Measurements from ENCODE around the gene LIG1.

The LIG1 gene

DNA sequence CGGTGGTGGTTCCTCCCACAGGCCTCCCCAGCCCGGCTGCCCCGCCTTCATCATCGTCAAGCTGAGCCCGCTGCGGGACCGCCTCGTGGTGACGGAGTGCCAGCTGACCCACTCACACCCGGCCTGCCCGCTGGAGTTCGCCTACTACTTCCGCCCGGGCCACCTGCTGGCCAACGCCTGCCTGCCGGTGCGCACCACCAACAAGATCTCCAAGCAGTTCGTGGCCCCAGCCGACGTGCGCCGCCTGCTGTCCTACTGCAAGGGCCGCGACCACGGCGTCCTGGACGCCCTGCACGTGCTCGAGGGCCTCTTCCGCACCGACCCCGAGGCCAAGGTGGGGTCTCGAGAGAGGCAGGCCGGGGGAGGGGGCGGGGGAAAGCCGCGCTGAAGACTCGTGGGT lies 12.3 kb upstream of the LIG1 start:
- Histone ChIP-seq H3K9ac (ENCODE audit: low read depth in 1 of 2, low read length in 2 of 2) (no peak overlapping the region), H3K9me3 (ENCODE audit: control insufficient read depth in 1 of 2, low read length in 2 of 2) (peaks cover 6 to 10% of the 10 kb centered on the region in 2 donors), H3K27ac (ENCODE audit: low read depth, low read length) (no peak overlapping the region), H3K36me3 (ENCODE audit: control insufficient read depth in 1 of 2, insufficient read depth in 2 of 2, low read length in 2 of 2) (peaks cover 4% of the 10 kb centered on the region in 2 donors), H3K4me1 (ENCODE audit: control insufficient read depth in 1 of 2, insufficient read depth in 2 of 2, low read length in 2 of 2) (no peaks in the 10 kb centered on the region), H3K27me3 (ENCODE audit: control insufficient read depth in 1 of 2, insufficient read depth in 2 of 2, low read length in 2 of 2) (no peaks in the 10 kb centered on the region), H3K4me3 (ENCODE audit: low read depth in 1 of 2, low read length in 2 of 2) (no peak overlapping the region)

DNA sequence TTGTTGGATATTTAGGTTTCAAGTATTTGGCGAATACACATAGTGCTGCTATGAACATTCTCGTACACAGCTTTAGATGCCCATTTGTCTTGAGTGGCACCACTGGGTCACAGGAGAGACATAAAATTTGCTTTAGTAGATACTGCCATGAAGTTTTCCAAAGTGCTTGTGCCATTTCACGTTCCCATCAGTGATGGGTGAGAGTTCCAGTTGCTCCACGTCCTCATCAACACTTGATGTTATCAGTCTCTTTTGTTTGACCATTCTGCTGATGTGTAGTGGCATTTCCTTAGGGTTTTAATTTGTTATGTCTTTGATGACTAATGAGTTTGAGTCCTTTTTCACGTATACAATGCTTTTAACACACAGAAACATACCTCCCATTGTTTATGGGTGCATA lies 11.4 kb upstream of the LIG1 start:
- peaks cover 6 to 10% of the 10 kb centered on the region in 2 donors for H3K9me3 ChIP-seq (ENCODE audit: control insufficient read depth in 1 of 2, low read length in 2 of 2)
- H3K9ac ChIP-seq (ENCODE audit: low read depth in 1 of 2, low read length in 2 of 2) = no peak overlapping the region
- peaks cover 4% of the 10 kb centered on the region in 2 donors for H3K36me3 ChIP-seq (ENCODE audit: control insufficient read depth in 1 of 2, insufficient read depth in 2 of 2, low read length in 2 of 2)
- no peak overlapping the region for H3K27ac ChIP-seq (ENCODE audit: low read depth, low read length)
- H3K4me3 ChIP-seq (ENCODE audit: low read depth in 1 of 2, low read length in 2 of 2) = no peak overlapping the region
- no peaks in the 10 kb centered on the region for H3K27me3 ChIP-seq (ENCODE audit: control insufficient read depth in 1 of 2, insufficient read depth in 2 of 2, low read length in 2 of 2)
- H3K4me1 ChIP-seq (ENCODE audit: control insufficient read depth in 1 of 2, insufficient read depth in 2 of 2, low read length in 2 of 2) = no peaks in the 10 kb centered on the region

DNA sequence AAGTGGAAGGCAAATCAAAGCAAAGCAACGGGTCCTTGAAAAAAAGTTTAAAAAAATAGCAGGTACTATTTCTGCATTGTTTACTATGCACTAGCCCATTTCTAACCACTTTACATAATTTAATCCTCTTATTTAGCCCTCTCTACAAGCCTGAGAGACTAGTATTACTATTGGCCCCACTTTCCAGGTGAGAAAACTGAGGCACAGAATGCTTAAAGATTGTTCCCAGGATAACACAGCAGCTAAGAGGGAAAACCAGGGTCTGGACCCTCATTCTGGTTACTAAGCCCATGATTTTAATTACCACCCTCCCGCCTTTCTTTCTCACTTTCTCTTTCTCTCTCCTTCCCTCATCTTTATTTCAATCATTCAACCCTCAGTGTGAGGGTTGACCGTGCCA lies 6.1 kb upstream of the LIG1 start:
- H3K36me3 ChIP-seq (ENCODE audit: control insufficient read depth in 1 of 2, insufficient read depth in 2 of 2, low read length in 2 of 2) = peaks cover 0 to 13% of the 10 kb centered on the region in 2 donors
- peaks cover 1 to 2% of the 10 kb centered on the region in 2 donors for H3K4me1 ChIP-seq (ENCODE audit: control insufficient read depth in 1 of 2, insufficient read depth in 2 of 2, low read length in 2 of 2)
- H3K9ac ChIP-seq (ENCODE audit: low read depth in 1 of 2, low read length in 2 of 2) = no peak overlapping the region
- peaks cover 2% of the 10 kb centered on the region in 2 donors for H3K9me3 ChIP-seq (ENCODE audit: control insufficient read depth in 1 of 2, low read length in 2 of 2)
- H3K27ac ChIP-seq (ENCODE audit: low read depth, low read length) = no peak overlapping the region
- H3K27me3 ChIP-seq (ENCODE audit: control insufficient read depth in 1 of 2, insufficient read depth in 2 of 2, low read length in 2 of 2) = no peaks in the 10 kb centered on the region
- no peak overlapping the region for H3K4me3 ChIP-seq (ENCODE audit: low read depth in 1 of 2, low read length in 2 of 2)

DNA sequence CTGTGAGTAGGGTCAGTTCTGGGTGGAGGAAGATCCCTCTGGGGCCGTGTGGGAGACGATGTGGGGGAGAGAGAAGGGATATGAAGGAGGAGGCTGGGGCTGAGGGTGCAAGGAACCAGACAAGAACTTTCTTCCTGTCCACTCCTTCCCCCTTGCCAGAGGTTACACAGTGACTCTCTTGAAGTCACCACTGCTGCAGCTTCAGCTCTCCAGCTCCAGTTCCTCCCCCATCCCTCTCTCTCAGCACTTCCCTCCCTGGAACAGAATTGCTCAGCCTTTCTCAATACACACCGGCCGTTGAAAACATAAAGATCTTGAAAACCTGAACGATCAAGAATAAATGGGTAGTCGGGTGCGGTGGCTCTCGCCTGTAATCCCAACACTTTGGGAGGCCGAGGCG lies 5.4 kb upstream of the LIG1 start:
- Histone ChIP-seq H3K36me3 (ENCODE audit: control insufficient read depth in 1 of 2, insufficient read depth in 2 of 2, low read length in 2 of 2) (peaks cover 0 to 12% of the 10 kb centered on the region in 2 donors), H3K27ac (ENCODE audit: low read depth, low read length) (no peak overlapping the region), H3K9me3 (ENCODE audit: control insufficient read depth in 1 of 2, low read length in 2 of 2) (no peaks in the 10 kb centered on the region), H3K27me3 (ENCODE audit: control insufficient read depth in 1 of 2, insufficient read depth in 2 of 2, low read length in 2 of 2) (no peaks in the 10 kb centered on the region), H3K9ac (ENCODE audit: low read depth in 1 of 2, low read length in 2 of 2) (no peak overlapping the region), H3K4me3 (ENCODE audit: low read depth in 1 of 2, low read length in 2 of 2) (no peak overlapping the region), H3K4me1 (ENCODE audit: control insufficient read depth in 1 of 2, insufficient read depth in 2 of 2, low read length in 2 of 2) (peaks cover 5 to 7% of the 10 kb centered on the region in 2 donors)

DNA sequence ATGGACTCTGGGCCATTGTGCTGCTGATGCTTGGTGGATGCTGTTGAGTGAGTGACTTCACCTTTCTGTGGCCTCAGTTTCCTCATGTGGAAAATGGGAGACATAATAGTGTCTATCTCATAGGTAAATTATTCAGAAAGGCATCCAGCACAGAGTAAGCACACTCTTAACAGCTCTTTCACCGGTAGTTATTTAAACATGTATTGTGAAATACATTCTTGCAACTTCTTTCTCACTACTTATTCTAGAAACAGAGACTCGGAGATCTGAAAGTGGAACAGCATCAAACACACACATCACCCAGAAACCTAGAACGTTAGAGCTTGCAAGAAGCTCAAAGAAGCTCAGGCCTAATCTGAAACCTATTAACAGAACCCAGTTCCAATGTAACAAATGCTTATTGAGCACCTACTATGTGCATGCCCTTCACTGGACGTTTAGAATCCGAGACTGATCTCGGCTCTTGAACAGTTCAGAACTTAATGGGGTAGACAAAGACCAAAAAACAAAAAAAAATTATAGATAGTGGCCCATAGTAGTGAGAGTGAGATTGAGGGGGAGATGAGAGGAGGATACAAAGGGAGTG lies 4.4 kb upstream of the LIG1 start:
- no peak overlapping the region for H3K27ac ChIP-seq (ENCODE audit: low read depth, low read length)
- H3K9ac ChIP-seq (ENCODE audit: low read depth in 1 of 2, low read length in 2 of 2) = no peak overlapping the region
- no peak overlapping the region for H3K4me3 ChIP-seq (ENCODE audit: low read depth in 1 of 2, low read length in 2 of 2)
- no peaks in the 10 kb centered on the region for H3K9me3 ChIP-seq (ENCODE audit: control insufficient read depth in 1 of 2, low read length in 2 of 2)
- H3K36me3 ChIP-seq (ENCODE audit: control insufficient read depth in 1 of 2, insufficient read depth in 2 of 2, low read length in 2 of 2) = peaks cover 0 to 12% of the 10 kb centered on the region in 2 donors
- no peaks in the 10 kb centered on the region for H3K27me3 ChIP-seq (ENCODE audit: control insufficient read depth in 1 of 2, insufficient read depth in 2 of 2, low read length in 2 of 2)
- peaks cover 5 to 7% of the 10 kb centered on the region in 2 donors for H3K4me1 ChIP-seq (ENCODE audit: control insufficient read depth in 1 of 2, insufficient read depth in 2 of 2, low read length in 2 of 2)

GRCh38 chr19:48171710-48172109 lies 1.6 kb upstream of the LIG1 start:
- H3K27ac ChIP-seq (ENCODE audit: low read depth, low read length) = no peak overlapping the region
- H3K36me3 ChIP-seq (ENCODE audit: control insufficient read depth in 1 of 2, insufficient read depth in 2 of 2, low read length in 2 of 2) = peaks cover 0 to 12% of the 10 kb centered on the region in 2 donors
- no peak overlapping the region for H3K9ac ChIP-seq (ENCODE audit: low read depth in 1 of 2, low read length in 2 of 2)
- no peaks in the 10 kb centered on the region for H3K27me3 ChIP-seq (ENCODE audit: control insufficient read depth in 1 of 2, insufficient read depth in 2 of 2, low read length in 2 of 2)
- peaks cover 5 to 10% of the 10 kb centered on the region in 2 donors for H3K4me1 ChIP-seq (ENCODE audit: control insufficient read depth in 1 of 2, insufficient read depth in 2 of 2, low read length in 2 of 2)
- H3K4me3 ChIP-seq (ENCODE audit: low read depth in 1 of 2, low read length in 2 of 2) = no peak overlapping the region
- H3K9me3 ChIP-seq (ENCODE audit: control insufficient read depth in 1 of 2, low read length in 2 of 2) = no peaks in the 10 kb centered on the region

DNA sequence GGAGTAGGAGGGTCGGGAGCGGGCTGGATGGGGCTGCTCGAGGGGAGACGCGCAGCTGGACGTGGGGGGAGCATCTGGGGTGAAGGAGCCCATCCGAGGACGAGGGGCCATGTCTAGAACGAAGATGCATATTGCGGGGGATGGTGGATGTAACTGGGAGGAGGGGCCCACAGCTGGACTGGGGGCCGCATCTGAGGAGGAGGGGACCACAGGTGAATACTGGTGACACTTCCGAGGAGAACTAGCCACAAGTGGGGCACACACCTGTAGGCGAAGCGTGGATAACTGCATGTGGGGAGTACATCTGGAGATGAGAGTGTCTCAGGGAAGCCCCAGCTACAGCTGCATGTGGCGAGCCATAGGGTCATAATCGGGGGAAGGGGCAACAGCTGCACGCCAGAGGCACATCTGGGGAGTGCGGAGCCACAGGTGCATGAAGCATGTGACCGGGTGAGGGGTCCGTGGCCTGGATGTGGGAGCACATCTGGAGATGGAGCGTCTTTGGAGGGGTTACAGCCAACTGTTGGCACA lies 738 bp upstream of the LIG1 start:
- no peak overlapping the region for H3K27ac ChIP-seq (ENCODE audit: low read depth, low read length)

GRCh38 chr19:48169578-48169938 lies 586 bp downstream of the LIG1 start:
- Histone ChIP-seq H3K36me3 (ENCODE audit: control insufficient read depth in 1 of 2, insufficient read depth in 2 of 2, low read length in 2 of 2) (peaks cover 0 to 10% of the 10 kb centered on the region in 2 donors), H3K4me3 (ENCODE audit: low read depth in 1 of 2, low read length in 2 of 2) (peak overlapping the region; percentile 82 to 97), H3K27me3 (ENCODE audit: control insufficient read depth in 1 of 2, insufficient read depth in 2 of 2, low read length in 2 of 2) (no peaks in the 10 kb centered on the region), H3K9me3 (ENCODE audit: control insufficient read depth in 1 of 2, low read length in 2 of 2) (no peaks in the 10 kb centered on the region), H3K9ac (ENCODE audit: low read depth in 1 of 2, low read length in 2 of 2) (no peak overlapping the region), H3K4me1 (ENCODE audit: control insufficient read depth in 1 of 2, insufficient read depth in 2 of 2, low read length in 2 of 2) (peaks cover 5 to 10% of the 10 kb centered on the region in 2 donors), H3K27ac (ENCODE audit: low read depth, low read length) (no peak overlapping the region)

More for the DNA sequence above, 738 bp upstream of the LIG1 start:
- Histone ChIP-seq H3K27me3 (ENCODE audit: control insufficient read depth in 1 of 2, insufficient read depth in 2 of 2, low read length in 2 of 2) (no peaks in the 10 kb centered on the region), H3K9ac (ENCODE audit: low read depth in 1 of 2, low read length in 2 of 2) (peak overlapping the region; percentile 80 to 93), H3K4me3 (ENCODE audit: low read depth in 1 of 2, low read length in 2 of 2) (peak overlapping the region; percentile 82 to 97), H3K9me3 (ENCODE audit: control insufficient read depth in 1 of 2, low read length in 2 of 2) (no peaks in the 10 kb centered on the region), H3K4me1 (ENCODE audit: control insufficient read depth in 1 of 2, insufficient read depth in 2 of 2, low read length in 2 of 2) (peaks cover 5 to 10% of the 10 kb centered on the region in 2 donors), H3K36me3 (ENCODE audit: control insufficient read depth in 1 of 2, insufficient read depth in 2 of 2, low read length in 2 of 2) (peaks cover 0 to 12% of the 10 kb centered on the region in 2 donors)

GRCh38 chr19:48168689-48169088 lies 1.5 kb downstream of the LIG1 start:
- Histone ChIP-seq H3K4me1 (ENCODE audit: control insufficient read depth in 1 of 2, insufficient read depth in 2 of 2, low read length in 2 of 2) (peaks cover 5 to 10% of the 10 kb centered on the region in 2 donors), H3K27ac (ENCODE audit: low read depth, low read length) (no peak overlapping the region), H3K36me3 (ENCODE audit: control insufficient read depth in 1 of 2, insufficient read depth in 2 of 2, low read length in 2 of 2) (peaks cover 5 to 7% of the 10 kb centered on the region in 2 donors), H3K4me3 (ENCODE audit: low read depth in 1 of 2, low read length in 2 of 2) (peak overlapping the region in 1 of 2 donors; percentile 76), H3K27me3 (ENCODE audit: control insufficient read depth in 1 of 2, insufficient read depth in 2 of 2, low read length in 2 of 2) (no peaks in the 10 kb centered on the region), H3K9ac (ENCODE audit: low read depth in 1 of 2, low read length in 2 of 2) (no peak overlapping the region), H3K9me3 (ENCODE audit: control insufficient read depth in 1 of 2, low read length in 2 of 2) (no peaks in the 10 kb centered on the region)

DNA sequence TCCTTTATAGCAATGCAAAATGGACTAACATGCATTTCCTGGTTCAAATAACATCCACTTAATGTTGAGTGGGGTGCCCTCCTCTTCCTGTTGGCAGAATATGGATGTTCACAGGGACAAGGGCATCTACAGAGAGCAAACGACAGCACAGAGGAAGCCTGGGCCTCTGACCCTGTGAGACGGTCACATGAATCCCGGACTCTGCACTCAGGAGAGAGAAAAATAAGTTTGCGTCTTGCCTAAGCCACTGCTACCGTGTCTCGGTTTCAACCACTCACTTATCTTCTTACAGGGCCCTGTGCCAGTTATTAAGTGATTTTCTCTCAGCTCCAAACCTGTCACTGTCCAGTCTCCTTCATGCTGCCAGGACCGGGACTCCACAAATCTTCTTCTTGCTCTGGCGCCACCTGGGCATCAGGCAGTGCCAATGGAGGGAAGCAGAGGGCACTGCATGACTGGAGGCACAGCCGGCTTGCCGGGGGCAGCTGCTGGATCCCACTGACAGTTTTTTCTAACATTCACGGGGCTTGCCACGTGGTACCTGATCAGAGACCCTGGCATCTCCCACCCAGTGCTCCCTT lies 11.8 kb downstream of the LIG1 start:
- H3K9ac ChIP-seq (ENCODE audit: low read depth in 1 of 2, low read length in 2 of 2) = no peak overlapping the region
- H3K27me3 ChIP-seq (ENCODE audit: control insufficient read depth in 1 of 2, insufficient read depth in 2 of 2, low read length in 2 of 2) = no peaks in the 10 kb centered on the region
- H3K36me3 ChIP-seq (ENCODE audit: control insufficient read depth in 1 of 2, insufficient read depth in 2 of 2, low read length in 2 of 2) = peaks cover 7 to 40% of the 10 kb centered on the region in 2 donors
- no peaks in the 10 kb centered on the region for H3K4me1 ChIP-seq (ENCODE audit: control insufficient read depth in 1 of 2, insufficient read depth in 2 of 2, low read length in 2 of 2)
- H3K9me3 ChIP-seq (ENCODE audit: control insufficient read depth in 1 of 2, low read length in 2 of 2) = no peaks in the 10 kb centered on the region
- H3K27ac ChIP-seq (ENCODE audit: low read depth, low read length) = no peak overlapping the region
- H3K4me3 ChIP-seq (ENCODE audit: low read depth in 1 of 2, low read length in 2 of 2) = no peak overlapping the region

All from duodenal mucosa (tissue), 2 donors.